ENCODE measurements around the gene RNF138. TPM values are rescaled to one million over a fixed set of nuclear protein-coding genes. Genes with fewer than 3 reads are reported as not detected.

The RNF138 gene
- total and polyA plus RNA-seq, 2 of the 8 experiments (the other 6 are each of a cell fraction or from before 2014, with no cell fraction given), result 29.2 to 109 TPM

- Histone ChIP-seq H4K20me1 (replicated peaks in 1 of 2; ENCODE audit: control insufficient read depth in 1 of 2, insufficient read depth in 2 of 2, low read length in 2 of 2) (no peaks in the 10 kb centered on the region), H2BK120ac (replicated peaks; ENCODE audit: low read depth, low read length) (no peak overlapping the region), H2AK5ac (ENCODE audit: low read depth, low read length) (no peak overlapping the region), H3K36me3 (ENCODE audit: control insufficient read depth in 2 of 4, insufficient read depth in 4 of 4, low read length in 3 of 4) (no peaks in the 10 kb centered on the region), H3K14ac (ENCODE audit: insufficient read length) (no peak overlapping the region), H3K27me3 (replicated peaks in 1 of 4; ENCODE audit: control insufficient read depth in 3 of 4, extremely low read depth in 1 of 4, insufficient read depth in 3 of 4, low read length in 3 of 4) (no peaks in the 10 kb centered on the region), H3K4me2 (ENCODE audit: insufficient read depth in 1 of 2, low read depth in 2 of 2, low read length in 2 of 2) (no peak overlapping the region), H2AFZ (ENCODE audit: low read length) (no peak overlapping the region), H3K56ac (replicated peaks; ENCODE audit: insufficient read length, low read depth, low read length) (no peak overlapping the region), H3K23ac (ENCODE audit: insufficient read length) (no peak overlapping the region), H4K5ac (ENCODE audit: insufficient read length, low read depth, low read length) (no peak overlapping the region), H3K9me3 (ENCODE audit: insufficient read depth in 2 of 2, low read depth in 1 of 2, low read length in 1 of 2) (no peaks in the 10 kb centered on the region), H3K4me3 (ENCODE audit: extremely low read depth in 1 of 4, insufficient read depth in 2 of 4, low read depth in 3 of 4, low read length in 4 of 4) (no peak overlapping the region), H3K23me2 (ENCODE audit: low read depth, low read length) (no peaks in the 10 kb centered on the region), H3K18ac (ENCODE audit: extremely low read depth, low read length) (no peak overlapping the region), H3K4me1 (replicated peaks in 1 of 4; ENCODE audit: control insufficient read depth in 3 of 4, insufficient read depth in 4 of 4, low read length in 3 of 4) (peaks cover 0 to 3% (median 1%) of the 10 kb centered on the region in 4 experiments; a peak in 1 of 7 replicates), H2BK15ac (ENCODE audit: low read length) (no peak overlapping the region), H2BK20ac (ENCODE audit: low read length) (no peak overlapping the region), H3K79me2 (ENCODE audit: control insufficient read depth in 1 of 2, insufficient read depth in 2 of 2, low read length in 2 of 2) (no peaks in the 10 kb centered on the region), H4K8ac (ENCODE audit: extremely low read depth, insufficient read depth, low read length) (no peak overlapping the region), H3K4ac (replicated peaks; ENCODE audit: insufficient read length, low read depth, low read length) (no peak overlapping the region), H2BK12ac (ENCODE audit: low read depth, low read length) (no peak overlapping the region), H2BK5ac (ENCODE audit: low read depth, low read length) (no peak overlapping the region), H4K91ac (replicated peaks; ENCODE audit: insufficient read length, low read length) (no peak overlapping the region), H3K27ac (ENCODE audit: low read depth, low read length) (no peak overlapping the region), H3K9ac (replicated peaks in 1 of 4; ENCODE audit: extremely low read depth in 1 of 4, low read depth in 3 of 4, low read length in 3 of 4) (no peak overlapping the region), H3K79me1 (ENCODE audit: low read depth, low read length) (no peaks in the 10 kb centered on the region)
- CTCF ChIA-PET (ENCODE audit: partially characterized antibody), result interaction anchor here (1.3 kb wide), 1 partner anchor 16 kb away, joined by 4 read pairs; no protein-coding TSS in a partner anchor
- 88% methylated on average over 2 of the region's 3 CpGs; no CpG with 5 or more reads in 1 of the 2 experiments for WGBS, 2 experiments (ENCODE audit: extremely low coverage in 1 of 2, insufficient coverage in 1 of 2, insufficient read length in 1 of 2, insufficient replicate concordance in 2 of 2, low coverage in 1 of 2, low lambda C conversion rate in 2 of 2, missing lambda C conversion rate in 1 of 2)
- DNase-seq (ENCODE audit: low read depth in 1 of 2, low spot score in 2 of 2) (no peak), FAIRE-seq (no peak)
- POLR2A ChIA-PET (ENCODE audit: partially characterized antibody), result no interaction called here
- TF ChIP-seq ASH2L (IDR thresholded peaks at IDR 0.05; ENCODE audit: low read length) (no peak), EGR1 (IDR thresholded peaks at IDR 0.05; ENCODE audit: borderline replicate concordance, low read depth, low read length) (no peak), CHD2 (IDR thresholded peaks at IDR 0.05; ENCODE audit: low read length) (no peak), BRCA1 (IDR thresholded peaks at IDR 0.05; ENCODE audit: low read depth, low read length) (no peak), GTF2F1 (IDR thresholded peaks at IDR 0.05; ENCODE audit: borderline replicate concordance, low read depth, low read length) (no peak), SAP30 (IDR thresholded peaks at IDR 0.05; ENCODE audit: insufficient read depth, insufficient replicate concordance, low read length) (no peak), RXRA (IDR thresholded peaks at IDR 0.05; ENCODE audit: insufficient read depth, low read depth, low read length) (no peak), CHD1 (IDR thresholded peaks at IDR 0.05; ENCODE audit: low read depth, low read length) (no peak), CBX8 (IDR thresholded peaks at IDR 0.05; ENCODE audit: borderline replicate concordance, low read depth, low read length) (no peak), GABPA (IDR thresholded peaks at IDR 0.05; ENCODE audit: borderline replicate concordance, insufficient read depth, low read length) (no peak), POU5F1 (IDR thresholded peaks at IDR 0.05; ENCODE audit: low read depth, low read length) (no peak), TAF7 (optimal IDR thresholded peaks at IDR 0.05; ENCODE audit: borderline replicate concordance, low read depth, low read length) (no peak), CTBP2 (IDR thresholded peaks at IDR 0.05; ENCODE audit: borderline replicate concordance, insufficient read depth, insufficient read length, low read length) (no peak), SP2 (IDR thresholded peaks at IDR 0.05; ENCODE audit: low read length) (no peak)
Observed at GRCh38 chr18:32056613-32057358, 34.9 kb upstream of the RNF138 start.
